ENCODE measurements around the gene RGS17.

- no peak for TF ChIP-seq RAD21 (IDR thresholded peaks at IDR 0.05; ENCODE audit: low read depth)
- TF ChIP-seq CREB1 (IDR thresholded peaks at IDR 0.05; ENCODE audit: low read depth) = no peak
- no peak for TF ChIP-seq YY1 (IDR thresholded peaks at IDR 0.05; ENCODE audit: low read depth)
- TF ChIP-seq EP300 (IDR thresholded peaks at IDR 0.05; ENCODE audit: borderline replicate concordance) = no peak
- TF ChIP-seq FOXM1 (IDR thresholded peaks at IDR 0.05; ENCODE audit: borderline replicate concordance, low read depth) = no peak
- TF ChIP-seq CEBPB (IDR thresholded peaks at IDR 0.05) = no peak
- TF ChIP-seq, protein P1, sequence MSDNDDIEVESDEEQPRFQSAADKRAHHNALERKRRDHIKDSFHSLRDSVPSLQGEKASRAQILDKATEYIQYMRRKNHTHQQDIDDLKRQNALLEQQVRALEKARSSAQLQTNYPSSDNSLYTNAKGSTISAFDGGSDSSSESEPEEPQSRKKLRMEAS (IDR thresholded peaks at IDR 0.05) = no peak
Observed at GRCh38 chr6:153044295-153044694, 86.8 kb downstream of the RGS17 start.
